HEK293 (cell line): Measurements from ENCODE around the gene KLHDC9.
A peak's percentile ranks its signal among the peaks of the same experiment; 100 is the strongest.

Source experiments
- BCL11B ChIP-seq: fragments of 450-650 bp; formaldehyde crosslinking; IDR thresholded peaks from 2 replicates; pipeline ENCODE4 v1.5.1; 2016; ENCODE audit warnings: low read depth, missing biosample characterization, missing genetic modification characterization
- CTCF ChIP-seq: fragments of 450-650 bp; formaldehyde crosslinking; IDR thresholded peaks from 2 replicates; pipeline ENCODE4 v1.5.1; 2016; ENCODE audit warnings: missing biosample characterization, missing genetic modification characterization
- INSM2 ChIP-seq: fragments of 450-650 bp; formaldehyde crosslinking; IDR thresholded peaks from 2 replicates; pipeline ENCODE4 v1.5.1; 2016; ENCODE audit warnings: missing biosample characterization, missing genetic modification characterization
- PRDM10 ChIP-seq: fragments of 450-650 bp; formaldehyde crosslinking; IDR thresholded peaks from 2 replicates; pipeline ENCODE4 v1.5.1; 2016; ENCODE audit warnings: missing biosample characterization, missing genetic modification characterization
- PRDM2 ChIP-seq: fragments of 450-650 bp; formaldehyde crosslinking; IDR thresholded peaks from 2 replicates; pipeline ENCODE4 v1.5.1; 2016; ENCODE audit warnings: missing biosample characterization, missing genetic modification characterization, borderline replicate concordance
- SALL2 ChIP-seq: fragments of 450-650 bp; formaldehyde crosslinking; IDR thresholded peaks from 2 replicates; pipeline ENCODE4 v1.5.0; 2017; ENCODE audit warnings: missing biosample characterization, mild to moderate bottlenecking, missing genetic modification characterization, borderline replicate concordance
- SCRT2 ChIP-seq: fragments of 450-650 bp; formaldehyde crosslinking; IDR thresholded peaks from 2 replicates; pipeline ENCODE4 v1.5.1; 2016; ENCODE audit warnings: missing biosample characterization, missing genetic modification characterization
- ZBTB10 ChIP-seq: fragments of 450-650 bp; formaldehyde crosslinking; IDR thresholded peaks from 2 replicates; pipeline ENCODE4 v1.5.1; 2016; ENCODE audit warnings: missing biosample characterization, missing genetic modification characterization
- ZBTB44 ChIP-seq: fragments of 450-650 bp; IDR thresholded peaks from 2 replicates; pipeline ENCODE4 v1.5.1; 2018; ENCODE audit warnings: missing biosample characterization, mild to moderate bottlenecking, missing genetic modification characterization
- ZFHX2 ChIP-seq: fragments of 450-650 bp; formaldehyde crosslinking; conservative IDR thresholded peaks from 2 replicates; pipeline ENCODE4 v1.5.1; 2016; ENCODE audit warnings: missing biosample characterization, missing genetic modification characterization
- ZFP37 ChIP-seq: fragments of 450-650 bp; formaldehyde crosslinking; IDR thresholded peaks from 2 replicates; pipeline ENCODE4 v1.5.1; 2016; ENCODE audit warnings: missing biosample characterization, missing genetic modification characterization
- ZNF184 ChIP-seq: fragments of 450-650 bp; IDR thresholded peaks from 2 replicates; pipeline ENCODE4 v1.5.1; 2018; ENCODE audit warnings: missing biosample characterization, mild to moderate bottlenecking, missing genetic modification characterization
- ZNF280D ChIP-seq: fragments of 450-650 bp; formaldehyde crosslinking; IDR thresholded peaks from 2 replicates; pipeline ENCODE4 v1.5.1; 2016; ENCODE audit warnings: missing biosample characterization, missing genetic modification characterization
- ZNF423 ChIP-seq: fragments of 450-650 bp; formaldehyde crosslinking; IDR thresholded peaks from 2 replicates; pipeline ENCODE4 v1.5.1; 2016; ENCODE audit warnings: missing biosample characterization, missing genetic modification characterization
- ZNF658 ChIP-seq: fragments of 450-650 bp; formaldehyde crosslinking; IDR thresholded peaks from 2 replicates; pipeline ENCODE4; 2016; ENCODE audit warnings: missing biosample characterization, missing genetic modification characterization
- ZNF747 ChIP-seq: fragments of 450-650 bp; formaldehyde crosslinking; IDR thresholded peaks from 2 replicates; pipeline ENCODE4 v1.5.1; 2016; ENCODE audit warnings: missing biosample characterization, missing genetic modification characterization

Gene KLHDC9

GRCh38 chr1:161131523-161132409 is 33.6 kb downstream of the KLHDC9 start (continued):
- no peak for TF ChIP-seq CTCF
- peak; percentile 54; the same call in 1 of the 2 replicates for TF ChIP-seq PRDM2
- TF ChIP-seq INSM2 (tag by site-specific recombination), result no peak
- no peak for TF ChIP-seq ZNF184
- TF ChIP-seq ZNF747 (tag by site-specific recombination), result no peak; the same call in 1 of the 2 replicates
- no peak for TF ChIP-seq ZNF423 (tag by site-specific recombination)
- peak; percentile 78 for TF ChIP-seq BCL11B
- no peak for TF ChIP-seq ZNF658 (tag by site-specific recombination)
- peak; percentile 80 for TF ChIP-seq ZBTB10
- TF ChIP-seq ZFP37 (tag by site-specific recombination), result peak; percentile 76
- no peak for TF ChIP-seq ZNF280D
- 0 out of 2 replicates have a peak, but pooled peaks have one; percentile 31 for TF ChIP-seq SALL2
- peak; percentile 69 for TF ChIP-seq ZFHX2 (tag by site-specific recombination)
- TF ChIP-seq PRDM10 (tag by site-specific recombination), result peak; percentile 81
- TF ChIP-seq SCRT2 (tag by site-specific recombination), result no peak
- TF ChIP-seq ZBTB44 (tag by site-specific recombination), result no peak
